Measurements from ENCODE around the gene AGAP1.

AGAP1 gene

GRCh38 chr2:235730115-235730514, 236.3 kb downstream of the AGAP1 start:
- TF ChIP-seq CTCF (IDR thresholded peaks at IDR 0.05; ENCODE audit: insufficient read depth, low read depth, low read length, missing control alignments), result no peak
- no peak overlapping the region for H3K4me3 ChIP-seq (ENCODE audit: low read length)
- DNase-seq (ENCODE audit: low read depth), result no peak

DNA sequence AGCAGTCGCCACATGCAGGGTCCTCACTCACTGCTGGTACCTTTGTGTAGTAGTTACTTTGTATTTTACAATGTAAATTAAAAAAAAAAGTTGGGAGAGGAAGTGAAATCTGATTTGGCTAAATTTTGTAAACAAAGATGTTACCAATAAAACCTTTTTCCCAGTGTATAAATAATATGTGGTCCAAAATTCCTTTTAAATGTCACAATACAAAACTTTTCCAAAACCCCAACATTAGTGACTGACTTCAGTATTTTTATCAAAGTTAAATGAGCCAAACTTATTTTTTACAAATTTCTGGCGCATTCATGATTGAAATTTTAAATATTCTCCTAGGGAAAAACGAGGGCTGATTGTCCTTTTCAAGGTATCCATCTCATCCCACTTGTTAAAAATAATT, 239.9 kb downstream of the AGAP1 start:
- no peak for TF ChIP-seq CTCF (IDR thresholded peaks at IDR 0.05; ENCODE audit: insufficient read depth, low read depth, low read length, missing control alignments)
- no peak for DNase-seq (ENCODE audit: low read depth)

DNA sequence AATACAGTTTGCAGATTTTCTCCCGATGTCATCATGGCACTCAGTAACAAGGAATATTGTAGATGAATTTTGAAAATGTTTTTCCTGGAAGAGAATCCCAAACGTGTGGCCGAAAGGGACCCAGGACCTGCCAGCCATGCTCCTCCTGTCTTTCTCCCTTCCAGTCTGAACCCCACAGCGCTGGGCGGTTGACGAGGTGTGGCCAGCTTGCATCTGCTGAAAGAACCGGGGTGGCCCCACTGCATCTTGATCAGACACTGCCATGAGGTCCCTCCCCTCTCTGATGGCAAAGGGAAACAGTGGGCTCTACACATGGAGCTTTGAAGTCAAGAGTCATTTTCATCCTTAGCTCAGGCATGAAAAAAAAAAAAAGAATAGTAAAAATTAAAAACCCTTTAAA, 240.3 kb downstream of the AGAP1 start:
- no peak for TF ChIP-seq CTCF (IDR thresholded peaks at IDR 0.05; ENCODE audit: insufficient read depth, low read depth, low read length, missing control alignments)
- H3K4me3 ChIP-seq (ENCODE audit: low read length), result no peak overlapping the region
- no peak for DNase-seq (ENCODE audit: low read depth)

More for the DNA sequence above, 239.9 kb downstream of the AGAP1 start:
- H3K4me3 ChIP-seq (ENCODE audit: low read length), result no peak overlapping the region

- no peak for TF ChIP-seq CTCF (IDR thresholded peaks at IDR 0.05; ENCODE audit: insufficient read depth, low read depth, low read length, missing control alignments)
- no peak overlapping the region for H3K4me3 ChIP-seq (ENCODE audit: low read length)
- no peak for DNase-seq (ENCODE audit: low read depth)
Measured at GRCh38 chr2:235734688-235735231, 240.9 kb downstream of the AGAP1 start.

DNA sequence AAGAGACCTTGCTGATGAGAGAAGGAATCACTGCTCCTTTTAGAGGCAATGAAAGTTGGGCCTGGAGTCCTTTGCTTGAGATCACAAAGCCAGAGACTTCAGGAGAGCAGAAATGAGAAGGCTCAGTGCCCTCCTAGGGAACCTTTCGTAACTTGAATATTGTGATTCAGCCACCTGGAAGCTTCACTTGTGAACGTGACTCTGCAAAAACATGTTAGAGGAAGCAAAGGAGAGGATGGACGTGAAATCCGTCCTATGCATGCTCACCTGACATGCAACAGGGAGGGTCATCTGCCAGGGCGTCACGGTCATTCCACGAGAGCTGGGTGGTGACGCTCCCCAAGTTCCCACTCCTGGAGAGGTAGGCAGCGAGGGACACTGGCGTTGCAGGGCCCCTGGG, 243.6 kb downstream of the AGAP1 start:
- DNase-seq (ENCODE audit: low read depth), result peak; percentile 68
- H3K4me3 ChIP-seq (ENCODE audit: low read length), result no peak overlapping the region
- TF ChIP-seq CTCF (IDR thresholded peaks at IDR 0.05; ENCODE audit: insufficient read depth, low read depth, low read length, missing control alignments), result no peak

DNA sequence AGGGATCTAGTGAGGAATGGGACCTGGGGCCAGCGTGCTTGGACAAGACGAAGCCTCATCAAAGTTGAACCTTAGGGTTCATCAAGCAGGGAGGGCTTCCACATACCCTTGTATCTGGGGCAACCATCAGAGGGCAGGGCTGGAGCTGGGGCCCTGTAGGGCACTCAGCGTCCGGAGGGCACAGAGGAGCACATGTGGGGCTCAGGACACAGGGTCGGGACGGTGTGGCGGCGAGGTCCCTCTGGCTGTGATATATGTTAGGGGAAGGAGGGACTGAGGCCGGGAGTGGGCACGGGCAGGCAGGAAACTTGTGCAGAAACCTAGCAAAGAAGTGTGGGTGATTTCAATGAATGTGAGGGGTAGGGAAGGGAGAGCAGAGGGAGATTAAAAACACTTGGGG, 244.0 kb downstream of the AGAP1 start:
- DNase-seq (ENCODE audit: low read depth), result no peak
- TF ChIP-seq CTCF (IDR thresholded peaks at IDR 0.05; ENCODE audit: insufficient read depth, low read depth, low read length, missing control alignments), result no peak
- no peak overlapping the region for H3K4me3 ChIP-seq (ENCODE audit: low read length)

GRCh38 chr2:235739704-235740415, 246.0 kb downstream of the AGAP1 start:
- TF ChIP-seq CTCF (IDR thresholded peaks at IDR 0.05; ENCODE audit: insufficient read depth, low read depth, low read length, missing control alignments), result no peak

More at GRCh38 chr2:235739704-235740415, 246.0 kb downstream of the AGAP1 start:
- H3K4me3 ChIP-seq (ENCODE audit: low read length), result no peak overlapping the region
- no peak for DNase-seq (ENCODE audit: low read depth)

Data from epithelial cell of esophagus (primary cell).